ENCODE results near the gene TSPAN12. TPM values are rescaled to one million over a fixed set of nuclear protein-coding genes. Genes with fewer than 3 reads are reported as not detected.

The TSPAN12 gene
- total and polyA plus RNA-seq, 4 donors = 16.0 to 102 (median 22.8) TPM

GRCh38 chr7:120793213-120793936 is 64.6 kb downstream of the TSPAN12 start:
- no peaks in the 10 kb centered on the region for H3K27me3 ChIP-seq (ENCODE audit: control insufficient read depth in 3 of 3, insufficient read depth in 3 of 3, low read length in 2 of 3)
- H3K27ac ChIP-seq (ENCODE audit: low read depth in 1 of 2, low read length in 1 of 2) = peak overlapping the region in 1 of 2 donors; percentile 29
- WGBS, 2 donors = 92 to 96% methylated on average over 3 of the region's 3 CpGs
- H3K4me3 ChIP-seq = no peak overlapping the region
- peaks cover 0 to 3% (median 0%) of the 10 kb centered on the region in 5 donors for H3K4me1 ChIP-seq (ENCODE audit: control insufficient read depth in 5 of 5, insufficient read depth in 5 of 5, low read length in 5 of 5)
- ATAC-seq (ENCODE audit: insufficient read depth, low FRiP score) (no peak), DNase-seq (no peak)
- H3K9me3 ChIP-seq (ENCODE audit: control insufficient read depth in 4 of 4, insufficient read depth in 3 of 4, low read length in 3 of 4) = no peaks in the 10 kb centered on the region
- TF ChIP-seq CTCF (IDR thresholded peaks at IDR 0.05; ENCODE audit: control extremely low read depth, extremely low read depth) = no peak
- H3K36me3 ChIP-seq (ENCODE audit: control insufficient read depth in 4 of 4, insufficient read depth in 4 of 4, low read length in 4 of 4) = peaks cover 0 to 8% (median 0%) of the 10 kb centered on the region in 4 donors
- no peak overlapping the region for H3K9ac ChIP-seq (ENCODE audit: insufficient read depth in 1 of 2, low read length in 2 of 2)

GRCh38 chr7:120792861-120793130 is 65.1 kb downstream of the TSPAN12 start:
- no peaks in the 10 kb centered on the region for H3K27me3 ChIP-seq (ENCODE audit: control insufficient read depth in 3 of 3, insufficient read depth in 3 of 3, low read length in 2 of 3)
- peaks cover 0 to 8% (median 0%) of the 10 kb centered on the region in 4 donors for H3K36me3 ChIP-seq (ENCODE audit: control insufficient read depth in 4 of 4, insufficient read depth in 4 of 4, low read length in 4 of 4)
- DNase-seq = no peak
- H3K9me3 ChIP-seq (ENCODE audit: control insufficient read depth in 4 of 4, insufficient read depth in 3 of 4, low read length in 3 of 4) = no peaks in the 10 kb centered on the region
- 96% methylated on average over 2 of the region's 2 CpGs for WGBS, 2 donors
- ATAC-seq (ENCODE audit: insufficient read depth, low FRiP score) = no peak
- peaks cover 0 to 3% (median 0%) of the 10 kb centered on the region in 5 donors for H3K4me1 ChIP-seq (ENCODE audit: control insufficient read depth in 5 of 5, insufficient read depth in 5 of 5, low read length in 5 of 5)
- H3K9ac ChIP-seq (ENCODE audit: insufficient read depth in 1 of 2, low read length in 2 of 2) = no peak overlapping the region
- no peak for TF ChIP-seq CTCF (IDR thresholded peaks at IDR 0.05; ENCODE audit: control extremely low read depth, extremely low read depth)
- no peak overlapping the region for H3K4me3 ChIP-seq
- H3K27ac ChIP-seq (ENCODE audit: low read depth in 1 of 2, low read length in 1 of 2) = no peak overlapping the region

GRCh38 chr7:120792091-120792860 is 65.7 kb downstream of the TSPAN12 start:
- Histone ChIP-seq H3K4me3 (no peak overlapping the region), H3K27me3 (ENCODE audit: control insufficient read depth in 3 of 3, insufficient read depth in 3 of 3, low read length in 2 of 3) (no peaks in the 10 kb centered on the region), H3K9me3 (ENCODE audit: control insufficient read depth in 4 of 4, insufficient read depth in 3 of 4, low read length in 3 of 4) (no peaks in the 10 kb centered on the region), H3K4me1 (ENCODE audit: control insufficient read depth in 5 of 5, insufficient read depth in 5 of 5, low read length in 5 of 5) (peaks cover 0 to 3% (median 0%) of the 10 kb centered on the region in 5 donors), H3K9ac (ENCODE audit: insufficient read depth in 1 of 2, low read length in 2 of 2) (no peak overlapping the region), H3K36me3 (ENCODE audit: control insufficient read depth in 4 of 4, insufficient read depth in 4 of 4, low read length in 4 of 4) (peaks cover 0 to 8% (median 0%) of the 10 kb centered on the region in 4 donors), H3K27ac (ENCODE audit: low read depth in 1 of 2, low read length in 1 of 2) (no peak overlapping the region)
- DNase-seq (peak; percentile 77 to 84 (median 80)), ATAC-seq (ENCODE audit: insufficient read depth, low FRiP score) (peak; percentile 72)
- TF ChIP-seq CTCF (IDR thresholded peaks at IDR 0.05; ENCODE audit: control extremely low read depth, extremely low read depth) = peak; percentile 55
- WGBS, 2 donors = 48 to 51% methylated on average over 13 of the region's 13 CpGs

Data from lung (tissue), 12 donors.